GM12878 (cell line): ENCODE results near the gene GGCX.

Source experiments
- BRCA1 ChIP-seq: IDR thresholded peaks from 2 replicates; pipeline ENCODE4 v1.6.1; 2011; ENCODE audit warnings: low read depth, low read length, improper control_type of control experiment
- CTCF ChIP-seq, 3 experiments: IDR thresholded peaks in 2 of 3; conservative IDR thresholded peaks in 1 of 3; 2 replicates each; pipeline ENCODE4 v1.5.1; 2011; ENCODE audit warnings: low read depth in 3 of 3, low read length in 3 of 3, mild to moderate bottlenecking in 3 of 3, control low read depth in 2 of 3, moderate library complexity in 2 of 3, inconsistent platforms in 1 of 3, mixed read lengths in 1 of 3; ENCODE audit not compliant: control insufficient read depth in 2 of 3, insufficient read depth in 1 of 3; ENCODE audit errors: extremely low read depth in 1 of 3
- EP300 ChIP-seq, 2 experiments: fragments of 150-350 bp in 1 of 2; IDR thresholded peaks; 2 replicates each; pipeline ENCODE4 v1.6.1; 2011 to 2012; ENCODE audit warnings: low read depth in 2 of 2, low read length in 2 of 2, borderline replicate concordance in 1 of 2, improper control_type of control experiment in 1 of 2, inconsistent platforms in 1 of 2; ENCODE audit not compliant: control insufficient read depth in 1 of 2
- KDM1A ChIP-seq: fragments of 200-600 bp; sonication (generic); IDR thresholded peaks from 2 replicates; pipeline ENCODE4 v1.6.1; 2016; ENCODE audit warnings: borderline replicate concordance
- MXI1 ChIP-seq: fragments of 150-350 bp; IDR thresholded peaks from 2 replicates; pipeline ENCODE4 v1.6.1; 2011; ENCODE audit warnings: low read depth, mild to moderate bottlenecking, inconsistent platforms, low read length, improper control_type of control experiment
- PBX3 ChIP-seq: IDR thresholded peaks from 2 replicates; pipeline ENCODE4 v1.6.1; 2011; ENCODE audit warnings: mild to moderate bottlenecking, low read depth, low read length, moderate library complexity; ENCODE audit not compliant: insufficient replicate concordance
- POLR2A ChIP-seq: IDR thresholded peaks from 2 replicates; pipeline ENCODE4 v1.6.1; 2011; ENCODE audit warnings: low read depth, mild to moderate bottlenecking, low read length
- SMAD5 ChIP-seq: IDR thresholded peaks from 2 replicates; pipeline ENCODE4 v1.6.1; 2016; ENCODE audit warnings: antibody characterized with exemption, low read depth
- SUPT20H ChIP-seq: IDR thresholded peaks from 2 replicates; pipeline ENCODE4 v1.6.1; 2011; ENCODE audit warnings: low read depth, mild to moderate bottlenecking, low read length, moderate library complexity, borderline replicate concordance; ENCODE audit not compliant: control insufficient read depth
- TAF1 ChIP-seq: IDR thresholded peaks from 2 replicates; pipeline ENCODE4 v1.6.1; 2011; ENCODE audit warnings: mild to moderate bottlenecking, low read depth, low read length, borderline replicate concordance
- ZBTB40 ChIP-seq: fragments of 450-650 bp; IDR thresholded peaks from 2 replicates; pipeline ENCODE4 v1.6.1; 2016; ENCODE audit warnings: mild to moderate bottlenecking, moderate library complexity, borderline replicate concordance
- TF ChIP-seq, protein P1 (sequence below): IDR thresholded peaks from 2 replicates; pipeline ENCODE4 v1.6.1; 2012; ENCODE audit warnings: mild to moderate bottlenecking, low read depth, low read length
- TF ChIP-seq, protein P2 (sequence below): IDR thresholded peaks from 2 replicates; pipeline ENCODE4 v1.6.1; 2011; ENCODE audit warnings: low read depth, mild to moderate bottlenecking, low read length, moderate library complexity, borderline replicate concordance; ENCODE audit errors: extremely low read depth

DNA sequence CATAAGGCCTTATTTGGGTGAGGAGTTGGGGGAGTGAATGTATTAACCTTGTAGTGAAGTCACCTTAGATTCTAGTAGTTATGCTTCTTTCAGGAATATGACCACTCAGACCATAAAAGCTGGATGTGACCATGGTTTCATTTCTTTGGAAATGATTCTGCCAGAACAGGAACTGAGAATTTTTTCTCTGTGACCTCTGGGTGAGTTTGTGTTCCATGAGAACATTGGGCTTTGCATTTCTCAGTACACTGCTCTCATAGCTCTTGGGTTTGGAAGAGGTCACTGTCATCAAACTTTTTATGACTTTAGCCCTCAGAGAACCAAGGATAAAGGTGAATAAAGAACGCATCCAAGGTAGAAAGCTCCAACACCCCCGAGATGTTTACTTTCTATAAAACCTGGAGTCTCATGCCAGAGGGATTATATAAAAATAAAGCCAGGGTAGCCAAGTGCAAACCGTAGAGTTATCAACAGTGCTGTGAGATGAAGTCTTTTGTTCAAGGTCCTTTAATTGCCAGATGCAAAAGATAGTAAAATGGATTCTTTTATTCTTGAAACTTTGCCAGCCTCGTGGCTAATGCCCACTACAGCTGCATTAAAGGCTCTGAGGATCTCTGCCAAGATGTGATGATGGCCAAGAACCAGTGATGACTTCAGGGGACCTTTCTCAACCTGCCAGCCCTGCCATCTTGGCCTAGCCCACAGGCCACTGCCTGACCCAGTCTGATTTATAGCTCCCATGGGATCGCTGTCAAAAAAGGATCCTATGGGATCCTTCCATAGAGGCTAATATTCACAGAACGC, 50.1 kb downstream of the GGCX start:
- TF ChIP-seq, protein P1, sequence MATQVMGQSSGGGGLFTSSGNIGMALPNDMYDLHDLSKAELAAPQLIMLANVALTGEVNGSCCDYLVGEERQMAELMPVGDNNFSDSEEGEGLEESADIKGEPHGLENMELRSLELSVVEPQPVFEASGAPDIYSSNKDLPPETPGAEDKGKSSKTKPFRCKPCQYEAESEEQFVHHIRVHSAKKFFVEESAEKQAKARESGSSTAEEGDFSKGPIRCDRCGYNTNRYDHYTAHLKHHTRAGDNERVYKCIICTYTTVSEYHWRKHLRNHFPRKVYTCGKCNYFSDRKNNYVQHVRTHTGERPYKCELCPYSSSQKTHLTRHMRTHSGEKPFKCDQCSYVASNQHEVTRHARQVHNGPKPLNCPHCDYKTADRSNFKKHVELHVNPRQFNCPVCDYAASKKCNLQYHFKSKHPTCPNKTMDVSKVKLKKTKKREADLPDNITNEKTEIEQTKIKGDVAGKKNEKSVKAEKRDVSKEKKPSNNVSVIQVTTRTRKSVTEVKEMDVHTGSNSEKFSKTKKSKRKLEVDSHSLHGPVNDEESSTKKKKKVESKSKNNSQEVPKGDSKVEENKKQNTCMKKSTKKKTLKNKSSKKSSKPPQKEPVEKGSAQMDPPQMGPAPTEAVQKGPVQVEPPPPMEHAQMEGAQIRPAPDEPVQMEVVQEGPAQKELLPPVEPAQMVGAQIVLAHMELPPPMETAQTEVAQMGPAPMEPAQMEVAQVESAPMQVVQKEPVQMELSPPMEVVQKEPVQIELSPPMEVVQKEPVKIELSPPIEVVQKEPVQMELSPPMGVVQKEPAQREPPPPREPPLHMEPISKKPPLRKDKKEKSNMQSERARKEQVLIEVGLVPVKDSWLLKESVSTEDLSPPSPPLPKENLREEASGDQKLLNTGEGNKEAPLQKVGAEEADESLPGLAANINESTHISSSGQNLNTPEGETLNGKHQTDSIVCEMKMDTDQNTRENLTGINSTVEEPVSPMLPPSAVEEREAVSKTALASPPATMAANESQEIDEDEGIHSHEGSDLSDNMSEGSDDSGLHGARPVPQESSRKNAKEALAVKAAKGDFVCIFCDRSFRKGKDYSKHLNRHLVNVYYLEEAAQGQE = no peak
- TF ChIP-seq CTCF (IDR thresholded peaks at IDR 0.05 in 2 of 3, conservative IDR thresholded peaks at IDR 0.05 in 1 of 3; ENCODE audit: control insufficient read depth in 2 of 3, extremely low read depth in 1 of 3, insufficient read depth in 1 of 3, low read depth in 3 of 3, low read length in 3 of 3) (no peak), KDM1A (no peak), ZBTB40 (no peak), SUPT20H (no peak), SMAD5 (no peak), TAF1 (no peak), PBX3 (no peak), MXI1 (no peak), BRCA1 (no peak), POLR2A (no peak), EP300 (IDR thresholded peaks at IDR 0.05; ENCODE audit: borderline replicate concordance in 1 of 2, control insufficient read depth in 1 of 2, low read depth in 2 of 2, low read length in 2 of 2) (no peak)
- TF ChIP-seq, protein P2, sequence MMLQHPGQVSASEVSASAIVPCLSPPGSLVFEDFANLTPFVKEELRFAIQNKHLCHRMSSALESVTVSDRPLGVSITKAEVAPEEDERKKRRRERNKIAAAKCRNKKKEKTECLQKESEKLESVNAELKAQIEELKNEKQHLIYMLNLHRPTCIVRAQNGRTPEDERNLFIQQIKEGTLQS = no peak
